H1 (cell line): ENCODE results near the gene MYMX. TPM values are rescaled to one million over a fixed set of nuclear protein-coding genes. Genes with fewer than 3 reads are reported as not detected.

Experiments used
- SIN3A ChIP-seq, 2 experiments: IDR thresholded peaks in 1 of 2; conservative IDR thresholded peaks in 1 of 2; 2 replicates each; pipeline ENCODE4 v1.6.1; 2011 to 2012; ENCODE audit warnings: low read length in 2 of 2, improper control_type of control experiment in 1 of 2, low read depth in 1 of 2, mild to moderate bottlenecking in 1 of 2
- polyA plus RNA-seq, 7 experiments: library from polyadenylated mRNA; depleted of rRNA in 3 of 7; stranded (reverse) in 5 of 7; unstranded in 2 of 7; fragments of >200 nt in 5 of 7; fragments of 200-250 nt in 2 of 7; gene quantifications; 1 replicate in 5 of 7; 2 replicates in 1 of 7; 4 replicates in 1 of 7; pipeline versions ENCODE4 v1.2.1 to v1.2.3, GENCODE V29; 2011 to 2013; ENCODE audit warnings: missing spikeins in 2 of 7, mixed read lengths in 2 of 7
- total RNA-seq: library from RNA; stranded (reverse); fragmentation: NEBNext Ultra II Directional; extraction: Animal tissue kit (Norgen Biotek cat#: 25700); gene quantifications from 2 replicates; pipeline ENCODE4 v1.2.1, GENCODE V29; 2021

MYMX gene
- total and polyA plus RNA-seq, 2 of the 8 experiments (the other 6 are each of a cell fraction or from before 2014, with no cell fraction given): 4.7 to 6.9 TPM

GRCh38 chr6:44202972-44203750 lies 13.6 kb upstream of the MYMX start (continued):
- no peak for TF ChIP-seq SIN3A (conservative IDR thresholded peaks at IDR 0.05 in 1 of 2, IDR thresholded peaks at IDR 0.05 in 1 of 2; ENCODE audit: low read depth in 1 of 2, low read length in 2 of 2)
